A549 (cell line): ENCODE data around the gene PRR5L.

ENCODE experiments used
- CEBPB ChIP-seq, 2 experiments: fragments of >200 bp in 1 of 2; sonication (Bioruptor Twin) in 1 of 2; formaldehyde crosslinking in 1 of 2; IDR thresholded peaks; 2 replicates each; pipeline ENCODE4 v1.6.1; 2012 to 2016
- CHD4 ChIP-seq: fragments of 200-600 bp; sonication (generic); IDR thresholded peaks from 2 replicates; pipeline ENCODE4 v1.6.1; 2016; ENCODE audit warnings: antibody characterized with exemption, mild to moderate bottlenecking, borderline replicate concordance
- CTCF ChIP-seq: fragments of >200 bp; sonication (Bioruptor Twin); formaldehyde crosslinking; IDR thresholded peaks from 3 replicates; pipeline ENCODE4 v1.5.1; 2016
- EHMT2 ChIP-seq: fragments of 200-600 bp; sonication (generic); IDR thresholded peaks from 2 replicates; pipeline ENCODE4 v1.6.1; 2016; ENCODE audit warnings: antibody characterized with exemption, low read depth, mild to moderate bottlenecking, moderate library complexity
- KDM1A ChIP-seq: fragments of 200-600 bp; sonication (generic); IDR thresholded peaks from 2 replicates; pipeline ENCODE4 v1.6.1; 2016; ENCODE audit warnings: low read depth, mild to moderate bottlenecking
- NR3C1 ChIP-seq: fragments of >200 bp; sonication (Bioruptor Twin); formaldehyde crosslinking; IDR thresholded peaks from 3 replicates; pipeline ENCODE4 v1.6.1; 2017
- PHF8 ChIP-seq: fragments of 200-600 bp; sonication (generic); IDR thresholded peaks from 2 replicates; pipeline ENCODE4 v1.6.1; 2016; ENCODE audit warnings: low read depth, mild to moderate bottlenecking, antibody characterized with exemption, moderate library complexity, borderline replicate concordance
- POLR2A ChIP-seq: IDR thresholded peaks from 2 replicates; pipeline ENCODE4 v1.6.1; 2012; ENCODE audit warnings: mild to moderate bottlenecking, low read length
- POLR2AphosphoS2 ChIP-seq: conservative IDR thresholded peaks from 2 replicates; pipeline ENCODE4 v1.6.1; 2012; ENCODE audit warnings: low read length, improper control_type of control experiment, inconsistent platforms
- RAD21 ChIP-seq, 2 experiments: fragments of >200 bp in 1 of 2; sonication (Bioruptor Twin) in 1 of 2; formaldehyde crosslinking in 1 of 2; IDR thresholded peaks in 1 of 2; conservative IDR thresholded peaks in 1 of 2; 2 replicates in 1 of 2; 3 replicates in 1 of 2; pipeline ENCODE4 v1.6.1; 2012 to 2018; ENCODE audit warnings: inconsistent platforms in 1 of 2
- RFX5 ChIP-seq: fragments of 450-650 bp; IDR thresholded peaks from 2 replicates; pipeline ENCODE4 v1.7.1; 2014; ENCODE audit warnings: antibody characterized with exemption, mild to moderate bottlenecking, moderate library complexity
- TFCP2L1 ChIP-seq: fragments of 250-450 bp; sonication (Bioruptor Pico); IDR thresholded peaks from 2 replicates; pipeline ENCODE4 v1.5.0; 2021; ENCODE audit warnings: mild to moderate bottlenecking
- ZC3H11A ChIP-seq: fragments of 450-650 bp; IDR thresholded peaks from 2 replicates; pipeline ENCODE4 v1.6.1; 2014; ENCODE audit warnings: antibody characterized with exemption, mild to moderate bottlenecking

GRCh38 chr11:36438126-36438525 lies 142.0 kb downstream of the PRR5L start:
- no peak for TF ChIP-seq CEBPB (IDR thresholded peaks at IDR 0.05)
- no peak for TF ChIP-seq RFX5
- TF ChIP-seq CTCF: no peak
- TF ChIP-seq RAD21 (conservative IDR thresholded peaks at IDR 0.05 in 1 of 2, IDR thresholded peaks at IDR 0.05 in 1 of 2): no peak
- no peak for TF ChIP-seq KDM1A
- TF ChIP-seq PHF8: no peak
- no peak for TF ChIP-seq POLR2AphosphoS2
- no peak for TF ChIP-seq NR3C1
- no peak for TF ChIP-seq ZC3H11A
- TF ChIP-seq POLR2A: no peak
- no peak for TF ChIP-seq TFCP2L1 (CRISPR knock-in tag)
- no peak for TF ChIP-seq EHMT2
- TF ChIP-seq CHD4: no peak
